HG03135 (cell line): Measurements from ENCODE around the gene AADACL4.
"Not testable (repeated sequence)": the region's sequence is repeated elsewhere in the genome, so short reads cannot be mapped to it uniquely, and the experiment has no call there.

Source experiments
- ATAC-seq: cut with Tn5 transposase; IDR thresholded peaks from one replicate; pipeline ENCODE4 v1.9.1; 2021; ENCODE audit warnings: mild to moderate bottlenecking, moderate library complexity; ENCODE audit not compliant: unreplicated experiment

AADACL4 gene

DNA sequence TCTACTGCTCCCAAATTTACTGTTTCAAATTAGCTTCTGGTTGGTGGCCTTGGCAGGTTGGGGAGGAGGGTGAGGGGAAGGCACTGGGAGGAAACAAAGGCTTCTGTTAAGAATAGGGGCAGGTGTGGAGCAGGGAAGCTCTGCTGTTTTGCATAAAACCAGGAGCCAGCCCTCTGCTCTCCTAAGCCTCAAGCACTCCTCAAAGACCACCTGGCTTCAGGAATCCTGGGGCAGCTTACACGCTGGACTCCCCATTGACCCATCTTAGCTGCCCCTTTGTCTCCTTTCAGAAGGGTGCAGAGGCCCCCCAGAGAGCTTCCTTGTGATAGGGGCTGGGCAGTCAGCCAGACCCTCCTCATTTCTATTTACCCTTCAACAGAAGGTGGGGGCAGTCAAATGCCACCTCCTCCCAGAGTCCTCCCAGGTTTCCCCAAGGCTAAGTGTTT, 14.4 kb upstream of the AADACL4 start:
- no peak for ATAC-seq

DNA sequence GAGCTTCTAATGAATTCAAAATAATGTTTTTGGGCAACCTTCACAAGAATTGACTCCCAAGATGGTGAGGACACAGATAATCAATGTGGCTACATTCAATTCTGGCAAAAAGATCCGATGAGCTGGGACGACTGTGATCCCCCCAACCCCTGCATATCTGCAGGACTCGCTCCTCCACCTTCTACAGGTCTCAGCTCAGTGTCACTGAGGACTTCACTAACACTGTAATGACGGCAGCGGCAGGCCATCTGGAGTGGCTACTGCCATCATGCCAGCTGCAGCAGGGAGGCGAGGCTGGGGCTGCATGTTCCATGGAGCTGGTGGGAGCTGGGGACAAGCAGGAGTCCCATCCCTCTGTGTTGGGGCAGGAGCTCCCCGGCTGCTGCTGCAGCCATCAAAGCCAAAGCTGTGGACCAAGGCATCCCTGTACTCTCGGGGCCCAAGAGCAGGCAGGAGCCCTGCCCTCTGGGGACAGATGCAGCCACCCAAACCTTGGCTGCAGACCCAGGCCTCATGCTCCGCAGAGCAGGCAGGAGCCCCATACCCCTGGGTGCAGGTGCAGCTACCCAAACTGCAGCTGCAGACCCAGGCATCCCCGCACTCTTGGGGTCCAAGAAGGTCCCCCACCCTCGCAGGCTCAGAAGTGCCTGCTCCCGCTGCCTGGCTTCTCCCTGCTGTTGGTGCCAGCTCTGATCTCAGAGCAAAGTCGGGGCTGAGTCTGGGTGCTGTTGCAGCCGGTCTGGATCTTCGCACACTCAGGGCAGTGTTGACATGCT, 13.7 kb upstream of the AADACL4 start:
- no peak for ATAC-seq

DNA sequence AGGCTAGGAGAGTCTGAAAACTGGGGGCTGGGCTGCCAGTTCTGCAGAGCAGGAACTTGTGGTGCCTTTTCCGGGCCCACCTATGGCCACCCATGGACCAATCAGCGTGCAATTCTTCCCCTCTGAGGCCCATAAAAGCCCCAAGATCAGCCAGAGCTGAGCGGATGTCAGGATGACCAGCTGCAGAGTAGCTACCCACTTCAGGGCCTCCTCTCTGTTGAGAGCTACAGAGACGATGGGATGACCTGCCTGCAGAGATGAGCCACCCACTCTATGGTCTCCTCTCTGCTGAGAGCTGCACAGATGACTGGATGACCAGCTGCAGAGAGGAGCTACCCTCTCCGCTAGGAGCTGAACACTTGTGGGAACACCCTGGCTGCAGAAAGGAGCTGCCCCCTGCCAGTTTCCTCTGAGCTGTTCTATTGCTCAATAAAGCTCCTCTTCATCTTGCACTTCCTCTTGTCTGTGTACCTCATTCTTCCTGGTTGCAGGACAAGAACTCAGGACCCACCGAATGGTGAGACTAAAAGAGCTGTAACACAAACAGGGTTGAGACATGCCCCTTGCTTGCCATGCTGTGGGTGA, 12.8 kb upstream of the AADACL4 start:
- ATAC-seq = no peak

DNA sequence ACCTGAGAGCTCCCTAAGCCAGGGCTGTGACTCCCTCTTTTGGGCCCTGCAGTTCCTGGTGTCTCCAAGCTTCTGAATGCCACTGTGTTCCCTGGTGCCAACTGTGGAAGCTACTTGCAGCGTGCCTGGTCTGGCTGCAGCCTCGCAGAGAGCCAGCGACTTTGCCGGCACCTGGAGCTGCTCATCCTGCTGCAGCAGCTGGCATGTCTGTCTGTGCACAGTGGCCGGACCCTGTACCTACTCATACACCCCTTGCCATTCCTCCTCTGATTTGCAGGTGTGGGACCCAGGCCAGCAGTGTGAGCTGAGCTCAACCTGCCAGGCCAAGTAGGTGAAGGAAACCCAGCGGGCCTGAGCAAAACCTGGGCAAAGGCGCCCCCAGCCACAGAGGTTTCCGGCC, 12.3 kb upstream of the AADACL4 start:
- no peak for ATAC-seq

DNA sequence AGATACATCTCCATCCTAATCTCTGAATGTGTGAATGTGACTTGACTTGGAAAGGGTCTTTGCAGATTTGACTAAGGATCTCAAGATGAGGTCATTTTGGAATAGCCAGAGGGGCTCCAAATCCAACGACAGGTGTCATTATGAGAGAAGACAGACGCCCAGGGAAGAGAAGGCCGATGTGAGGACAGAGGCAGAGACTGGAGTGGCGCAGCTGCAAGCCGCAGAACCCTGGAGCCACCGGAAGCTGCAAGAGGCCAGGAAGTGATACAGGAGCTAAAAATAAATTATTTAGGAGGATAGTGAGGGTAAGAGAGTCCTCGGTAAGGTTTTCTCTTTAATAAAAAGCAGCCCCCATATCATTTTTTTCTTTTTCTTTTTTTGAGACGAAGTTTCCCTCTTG, 9.7 kb upstream of the AADACL4 start:
- ATAC-seq = no peak

DNA sequence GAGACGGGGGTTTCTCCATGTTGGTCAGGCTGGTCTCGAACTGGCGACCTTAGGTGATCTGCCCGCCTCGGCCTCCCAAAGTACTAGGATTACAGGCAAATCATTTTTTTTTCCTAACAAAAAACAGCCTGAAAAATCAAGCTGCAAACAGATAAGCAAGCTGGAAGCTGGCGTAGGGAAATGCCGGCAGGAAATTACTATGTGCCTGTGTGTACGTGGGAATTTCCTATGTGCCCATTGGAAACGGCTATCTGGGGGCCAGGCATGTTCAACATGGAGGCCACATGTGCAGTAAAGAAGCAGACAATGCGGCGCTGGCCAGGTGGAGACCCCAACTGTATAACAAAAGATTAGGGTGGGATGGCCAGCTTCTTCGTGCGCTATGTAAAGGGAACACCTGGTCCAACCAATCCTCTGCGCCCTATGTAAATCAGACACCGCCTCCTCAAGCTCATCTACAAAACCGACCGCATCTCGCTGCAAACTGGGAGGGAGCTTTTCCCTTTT, 9.1 kb upstream of the AADACL4 start:
- ATAC-seq = no peak

DNA sequence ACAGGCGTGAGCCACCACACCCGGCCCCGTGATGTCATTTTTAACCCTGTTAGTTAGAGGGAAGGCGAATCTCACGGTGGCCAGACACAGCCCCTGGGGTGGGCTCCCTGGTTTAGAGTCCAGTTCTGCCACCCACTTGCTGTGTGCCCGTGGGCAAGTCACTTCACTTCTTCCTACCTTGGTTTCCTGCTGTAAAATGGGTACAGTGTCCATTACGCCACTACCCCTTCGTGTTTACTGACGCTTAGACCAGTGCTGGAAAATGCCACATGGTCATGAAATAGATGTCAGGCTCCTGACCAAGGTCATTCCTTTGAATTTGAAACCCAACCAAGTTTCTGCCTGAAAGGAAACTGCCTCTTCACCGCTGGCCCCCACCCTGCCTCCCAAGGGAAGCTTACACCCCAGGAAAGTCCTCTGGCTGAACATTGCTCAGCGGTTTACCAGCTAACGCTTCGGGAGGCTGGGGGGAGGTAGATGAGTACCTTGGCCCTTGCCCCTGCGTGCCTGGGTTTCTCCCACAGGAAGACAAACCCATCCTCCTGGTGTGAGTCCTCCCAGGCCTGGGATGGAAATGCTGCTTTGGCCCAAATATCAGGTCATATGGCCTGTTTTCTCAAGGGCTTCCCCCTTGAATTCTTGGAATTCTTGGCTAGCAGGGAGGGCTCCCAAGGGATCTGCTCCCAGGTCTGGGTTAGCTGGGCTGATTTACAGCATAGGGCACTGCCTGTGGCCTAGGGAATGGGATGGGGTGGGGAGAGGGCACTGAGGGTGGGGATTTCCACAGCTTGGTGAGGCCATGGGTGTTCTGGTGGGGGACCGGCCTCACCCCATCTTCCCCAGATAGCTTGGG, 7.6 kb upstream of the AADACL4 start:
- no peak for ATAC-seq

DNA sequence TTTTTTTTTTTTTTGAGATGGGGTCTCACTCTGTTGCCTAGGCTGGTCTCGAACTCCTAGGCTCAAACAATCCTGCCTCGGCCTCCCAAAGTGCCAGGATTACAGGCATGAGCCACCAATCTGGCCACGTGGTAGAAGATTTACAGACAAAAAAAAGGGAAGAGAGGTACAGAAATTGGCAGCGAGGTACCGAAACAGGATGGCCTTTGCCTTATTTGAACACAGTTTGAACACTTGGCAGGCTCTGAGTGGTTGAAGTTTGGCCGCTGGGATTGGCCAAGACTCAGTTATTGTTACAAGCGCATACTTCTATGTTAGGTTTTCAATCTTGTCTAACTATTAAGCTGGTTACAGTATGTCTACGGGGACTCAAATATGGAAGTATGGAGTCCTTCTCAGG, 6.2 kb upstream of the AADACL4 start:
- ATAC-seq = no peak

DNA sequence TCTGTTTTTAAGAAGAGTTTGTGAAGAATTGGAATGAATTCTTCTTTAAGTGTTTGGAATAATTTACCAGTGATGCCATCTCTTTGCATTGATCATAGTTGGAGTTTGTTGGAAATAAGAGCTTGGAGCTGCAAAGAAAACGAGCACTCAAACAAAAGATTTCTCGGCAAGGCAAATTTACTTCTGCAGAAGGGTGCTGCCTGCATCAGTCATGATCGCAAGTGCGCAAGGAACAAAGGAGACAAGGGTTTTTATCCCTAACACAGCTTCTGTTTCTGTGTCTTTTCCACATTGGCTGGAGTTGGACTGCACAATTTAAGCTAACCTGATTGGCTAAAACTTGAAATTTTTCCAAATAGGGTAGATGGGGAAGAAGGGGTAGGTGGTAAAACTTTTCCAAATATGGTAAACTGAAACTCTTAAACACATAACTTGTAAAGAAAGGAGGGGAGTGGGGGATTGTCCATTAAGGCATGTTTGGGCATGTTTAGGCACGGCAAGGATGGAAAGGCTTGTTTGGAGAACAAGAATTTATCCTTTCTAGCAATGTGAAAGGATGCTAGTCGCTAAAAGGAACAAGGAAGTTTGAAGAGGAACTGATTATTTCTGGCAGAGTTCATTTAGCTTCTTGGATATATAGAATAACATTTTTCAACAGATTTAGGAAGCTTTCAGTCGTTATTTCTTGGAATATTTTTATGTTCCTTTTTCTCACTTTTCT, 3.5 kb upstream of the AADACL4 start:
- ATAC-seq = no peak

DNA sequence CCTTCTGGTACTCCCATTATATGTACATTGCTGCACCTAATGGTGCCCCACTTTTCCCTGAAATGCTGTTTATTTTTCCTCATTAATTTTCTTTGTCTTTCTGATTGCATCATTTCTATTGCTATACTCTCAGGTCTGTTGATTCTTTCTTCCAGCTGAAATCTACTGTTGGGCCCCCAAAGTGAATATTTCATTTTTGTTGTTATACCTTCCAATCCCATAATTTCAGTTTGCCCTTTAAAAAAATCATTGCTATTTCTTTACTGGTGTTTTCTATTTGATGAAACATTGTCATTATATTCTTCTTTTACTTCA, 3.0 kb upstream of the AADACL4 start:
- no peak for ATAC-seq

DNA sequence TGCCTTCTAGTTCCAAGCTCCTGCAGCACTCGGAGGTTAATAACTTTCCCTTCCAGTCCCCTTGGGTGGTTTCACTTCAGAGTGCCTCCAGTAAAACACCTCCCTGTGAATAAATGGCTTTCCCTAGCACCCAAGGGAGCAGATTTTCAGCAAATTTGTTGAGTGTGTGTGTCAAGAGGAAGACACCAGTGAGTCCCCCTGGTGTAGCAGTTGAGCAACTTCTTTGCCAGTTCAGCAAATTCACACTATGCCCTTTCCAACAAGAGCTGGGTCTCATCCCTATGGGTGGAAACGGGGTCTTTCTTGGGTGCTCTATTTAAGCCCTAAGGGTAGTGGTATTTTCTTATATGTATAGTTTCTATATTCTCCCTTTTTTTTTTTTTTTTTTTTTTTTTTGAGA, 806 bp upstream of the AADACL4 start:
- no peak for ATAC-seq

DNA sequence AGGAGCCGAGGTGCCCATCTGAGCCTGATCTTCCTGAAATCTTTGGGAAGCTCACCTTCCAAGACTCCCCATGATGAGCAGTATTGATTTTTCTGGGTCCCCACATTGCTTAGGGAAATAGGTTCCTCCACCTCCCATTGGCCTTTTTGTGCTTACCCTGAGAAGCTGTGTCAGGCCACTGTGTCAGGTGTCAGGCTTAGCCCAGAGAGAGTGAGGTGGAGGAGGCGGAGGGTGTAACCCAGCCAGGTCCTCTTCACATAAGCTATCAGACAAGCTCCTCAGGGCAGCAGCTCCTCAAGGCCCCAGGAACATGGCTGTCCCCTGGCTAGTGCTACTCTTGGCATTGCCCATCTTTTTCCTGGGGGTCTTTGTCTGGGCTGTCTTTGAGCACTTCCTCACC, 352 bp downstream of the AADACL4 start:
- ATAC-seq = no peak

DNA sequence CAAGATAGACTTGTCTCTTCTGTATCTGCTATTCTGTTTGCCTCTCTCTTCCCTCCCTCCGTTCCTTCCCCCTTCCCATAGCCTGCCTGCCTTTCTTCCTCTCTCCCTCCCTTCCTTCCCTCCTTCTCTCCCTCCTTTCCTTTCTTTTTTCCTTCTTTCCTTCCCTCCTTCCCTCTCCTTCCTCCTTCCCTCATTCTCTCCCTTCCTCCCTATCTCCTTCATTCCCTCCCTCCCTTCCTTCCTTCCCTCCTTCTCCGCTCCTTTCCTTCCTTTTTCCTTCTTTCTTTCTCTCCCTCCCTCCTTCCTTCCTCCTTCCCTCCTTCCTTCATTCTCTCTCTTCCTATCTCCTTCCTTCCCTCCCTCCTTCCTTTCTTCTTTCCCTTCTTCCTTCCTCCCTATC, 944 bp downstream of the AADACL4 start:
- no peak for ATAC-seq

DNA sequence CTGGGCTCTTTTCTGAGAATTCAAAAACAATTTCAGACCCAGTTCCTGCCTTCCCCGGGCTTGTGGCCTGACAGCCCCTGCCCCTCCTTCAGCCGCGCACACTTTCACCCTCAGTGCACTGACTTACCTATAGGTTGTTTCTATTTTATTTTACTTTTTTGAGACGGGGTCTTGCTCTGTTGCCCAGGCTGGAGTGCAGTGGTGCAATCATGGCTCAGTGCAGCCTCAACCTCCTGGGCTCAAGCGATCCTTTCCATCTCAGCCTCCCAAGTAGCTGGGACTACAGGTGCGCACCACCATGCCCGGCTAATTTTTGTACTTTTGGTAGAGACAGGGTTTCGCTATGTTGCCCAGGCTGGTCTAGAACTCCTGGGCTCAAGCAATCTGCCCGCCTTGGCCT, 1.5 kb downstream of the AADACL4 start:
- ATAC-seq = not testable (repeated sequence)

DNA sequence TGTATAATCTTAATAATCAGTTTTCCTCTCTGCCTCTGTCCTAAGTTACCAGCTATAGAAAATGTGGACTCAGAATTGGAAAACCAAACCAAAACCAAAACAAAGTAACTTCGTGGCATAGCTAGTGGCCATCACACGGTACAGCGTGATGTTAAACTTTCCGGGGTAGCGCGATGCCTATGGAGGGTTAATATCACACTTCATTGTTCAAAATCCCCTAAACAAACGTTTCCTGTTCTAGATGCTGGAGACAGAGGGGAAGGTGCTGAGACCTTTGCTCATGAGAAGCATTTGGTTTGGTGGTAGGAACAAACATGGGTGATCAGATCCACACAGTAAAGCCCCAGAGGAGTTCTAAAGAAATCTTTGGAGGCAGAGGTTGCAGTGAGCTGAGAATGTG, 4.9 kb downstream of the AADACL4 start:
- no peak for ATAC-seq

DNA sequence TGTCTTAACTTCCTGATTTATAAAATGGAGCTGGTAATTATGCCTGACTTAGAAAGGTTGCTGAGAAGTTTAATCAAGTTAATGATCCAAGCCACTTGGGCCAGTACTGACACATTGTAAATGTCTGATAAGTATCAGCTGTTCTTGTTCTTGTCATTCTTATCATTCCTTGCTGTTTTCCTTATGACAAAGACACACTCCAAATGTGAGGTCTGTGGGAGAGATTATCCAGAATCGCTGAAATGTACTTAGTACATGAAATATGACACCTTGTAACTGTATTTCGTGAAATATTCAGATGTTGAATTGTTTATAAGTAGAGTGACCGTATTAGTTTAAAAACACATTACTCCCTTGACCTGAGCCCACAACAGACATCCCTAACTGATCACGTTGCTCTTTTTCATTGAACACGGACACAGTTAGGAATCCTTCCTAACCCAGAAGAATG, 6.1 kb downstream of the AADACL4 start:
- ATAC-seq = no peak

DNA sequence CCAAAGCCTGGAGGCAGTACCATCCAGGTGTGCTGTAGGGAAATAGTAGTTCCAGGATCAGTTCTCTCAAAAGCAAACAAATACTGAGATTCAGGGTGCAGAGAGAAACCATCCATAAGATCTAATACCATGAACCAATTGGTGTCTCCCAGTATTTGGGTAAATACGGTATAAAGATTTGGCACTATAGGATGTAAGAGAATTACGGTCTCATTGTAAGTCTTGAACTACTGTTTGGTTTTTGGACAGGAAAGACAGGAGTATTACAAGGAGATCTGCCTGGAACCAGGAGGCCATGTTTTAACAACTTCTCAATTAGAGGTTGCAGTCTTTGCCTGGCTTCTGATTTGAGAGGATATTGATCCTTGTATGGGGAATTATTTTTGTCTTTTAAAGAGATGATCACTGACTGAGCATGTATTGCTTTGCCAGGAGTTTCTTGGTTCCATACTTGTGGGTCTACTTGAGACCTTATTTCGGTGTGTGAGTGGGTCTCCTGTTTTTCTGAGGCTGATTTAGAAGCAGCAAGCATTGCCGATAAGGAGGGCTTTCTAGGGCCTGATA, 10.2 kb downstream of the AADACL4 start:
- ATAC-seq = no peak

DNA sequence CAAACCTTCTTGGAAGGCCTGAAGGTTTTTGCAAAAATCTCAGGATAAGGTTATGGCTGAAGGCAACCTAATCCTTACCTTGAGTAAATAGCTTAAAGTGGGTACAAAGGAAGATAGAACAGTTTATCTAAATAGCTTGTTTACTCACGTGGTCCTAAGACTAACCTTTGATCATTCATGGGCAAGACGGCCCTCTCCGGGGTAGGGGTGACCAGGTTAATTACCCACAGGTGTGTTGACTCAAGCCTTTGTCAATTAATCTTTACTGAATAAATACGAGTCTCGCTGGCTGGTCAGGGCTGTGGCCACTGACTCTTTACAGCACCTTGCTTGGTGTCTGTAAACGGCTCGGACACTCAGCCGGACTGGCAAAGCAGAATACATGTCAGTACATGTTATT, 10.8 kb downstream of the AADACL4 start:
- ATAC-seq = no peak

DNA sequence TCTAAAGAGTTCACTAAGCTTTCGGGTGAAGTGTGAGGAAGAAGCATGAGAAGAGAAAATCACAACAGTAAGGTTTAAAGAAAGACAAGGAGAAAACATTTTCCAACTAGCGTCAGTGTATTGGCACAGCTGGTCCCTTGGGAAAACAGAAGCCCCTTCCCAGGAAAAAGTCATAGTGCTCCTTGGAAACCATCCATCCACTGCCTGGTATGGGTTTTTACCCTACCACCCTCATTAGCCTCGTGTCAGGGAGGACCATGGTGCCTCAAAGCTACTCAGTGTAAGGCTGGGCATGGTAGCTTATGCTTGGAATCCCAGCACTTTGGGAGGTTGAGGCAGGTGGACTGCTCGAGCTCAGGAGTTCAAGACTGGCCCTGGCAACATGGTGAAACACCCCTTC, 12.7 kb downstream of the AADACL4 start:
- ATAC-seq = no peak

DNA sequence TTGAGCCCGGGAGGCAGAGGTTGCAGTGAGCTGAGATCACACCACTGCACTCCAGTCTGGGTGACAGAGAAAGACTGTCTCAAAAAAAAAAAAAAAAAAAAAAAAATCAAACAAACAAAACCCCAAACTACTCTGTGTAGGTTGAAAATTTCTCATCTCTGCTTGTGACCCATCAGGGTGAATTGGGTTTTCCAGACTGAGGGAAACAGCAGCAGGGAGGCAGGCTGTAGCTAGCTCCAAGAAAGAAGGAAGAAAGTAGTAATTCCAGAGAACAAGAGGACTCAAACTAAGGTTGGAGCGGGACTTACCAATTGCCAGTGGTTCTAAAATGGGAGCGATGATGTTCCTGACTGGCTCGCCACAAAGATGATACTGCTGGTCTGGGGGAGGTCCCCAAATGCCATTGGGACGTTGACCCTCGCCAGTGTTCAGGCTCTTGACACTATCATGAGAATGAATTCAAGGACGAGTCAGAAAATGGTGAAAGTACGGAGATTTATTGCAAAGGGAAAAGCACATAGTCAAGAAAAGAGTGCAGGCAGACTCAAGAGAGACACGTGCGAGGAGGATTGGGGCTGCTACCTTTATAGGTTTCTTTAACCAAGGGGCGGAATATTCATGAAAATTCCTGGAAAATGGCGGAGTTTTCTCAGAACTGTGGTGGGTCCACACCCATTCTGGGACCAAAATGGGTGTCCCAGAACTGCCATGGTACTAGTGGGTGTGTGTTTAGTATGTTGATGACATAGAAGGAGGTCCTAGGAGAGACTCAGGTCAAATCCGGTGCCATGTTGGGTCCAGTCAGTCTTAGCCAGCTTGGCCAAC, 13.4 kb downstream of the AADACL4 start:
- ATAC-seq = no peak
